ENCODE measurements around the gene JPT1.

- TF ChIP-seq BHLHE40 (IDR thresholded peaks at IDR 0.05; ENCODE audit: borderline replicate concordance) = no peak
- TF ChIP-seq FOXA1 (IDR thresholded peaks at IDR 0.05) = no peak
- no peak for TF ChIP-seq TARDBP (IDR thresholded peaks at IDR 0.05)
- TF ChIP-seq CTBP1 (IDR thresholded peaks at IDR 0.05; ENCODE audit: borderline replicate concordance) = no peak
- TF ChIP-seq SP1 (IDR thresholded peaks at IDR 0.05) = no peak
- no peak for TF ChIP-seq FOXM1 (IDR thresholded peaks at IDR 0.05; ENCODE audit: borderline replicate concordance)
- no peak for TF ChIP-seq HDGF (IDR thresholded peaks at IDR 0.05; ENCODE audit: borderline replicate concordance)
- TF ChIP-seq ZNF384 (IDR thresholded peaks at IDR 0.05) = no peak
- no peak for TF ChIP-seq ARNT (IDR thresholded peaks at IDR 0.05)
- no peak for TF ChIP-seq SUZ12 (IDR thresholded peaks at IDR 0.05)
- TF ChIP-seq LEF1 (IDR thresholded peaks at IDR 0.05; ENCODE audit: borderline replicate concordance) = no peak
- no peak for TF ChIP-seq ELF4 (IDR thresholded peaks at IDR 0.05)
Measured at GRCh38 chr17:75096082-75096625, 58.2 kb downstream of the JPT1 start.

Measured in HEK293T (cell line).